ENCODE measurements around the gene ACTG1.

DNA sequence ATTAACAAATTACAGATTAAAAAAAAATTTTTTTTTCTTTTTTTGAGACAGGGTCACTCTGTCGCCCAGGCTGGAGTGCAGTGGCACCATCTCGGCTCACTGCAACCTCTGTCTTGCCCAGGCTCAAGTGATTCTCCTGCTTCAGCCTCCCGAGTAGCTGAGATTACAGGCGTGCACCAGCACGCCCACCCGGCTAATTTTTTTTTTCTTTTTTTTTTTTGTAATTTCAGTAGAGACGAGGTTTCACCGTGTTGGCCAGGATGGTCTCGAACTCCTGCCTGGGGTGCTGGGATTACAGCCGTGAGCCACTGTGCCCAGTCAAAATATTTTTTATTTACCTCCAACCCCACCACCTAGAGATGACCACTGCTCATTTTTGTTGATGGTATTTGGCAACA is 25.5 kb downstream of the ACTG1 start:
- TF ChIP-seq, protein P1, sequence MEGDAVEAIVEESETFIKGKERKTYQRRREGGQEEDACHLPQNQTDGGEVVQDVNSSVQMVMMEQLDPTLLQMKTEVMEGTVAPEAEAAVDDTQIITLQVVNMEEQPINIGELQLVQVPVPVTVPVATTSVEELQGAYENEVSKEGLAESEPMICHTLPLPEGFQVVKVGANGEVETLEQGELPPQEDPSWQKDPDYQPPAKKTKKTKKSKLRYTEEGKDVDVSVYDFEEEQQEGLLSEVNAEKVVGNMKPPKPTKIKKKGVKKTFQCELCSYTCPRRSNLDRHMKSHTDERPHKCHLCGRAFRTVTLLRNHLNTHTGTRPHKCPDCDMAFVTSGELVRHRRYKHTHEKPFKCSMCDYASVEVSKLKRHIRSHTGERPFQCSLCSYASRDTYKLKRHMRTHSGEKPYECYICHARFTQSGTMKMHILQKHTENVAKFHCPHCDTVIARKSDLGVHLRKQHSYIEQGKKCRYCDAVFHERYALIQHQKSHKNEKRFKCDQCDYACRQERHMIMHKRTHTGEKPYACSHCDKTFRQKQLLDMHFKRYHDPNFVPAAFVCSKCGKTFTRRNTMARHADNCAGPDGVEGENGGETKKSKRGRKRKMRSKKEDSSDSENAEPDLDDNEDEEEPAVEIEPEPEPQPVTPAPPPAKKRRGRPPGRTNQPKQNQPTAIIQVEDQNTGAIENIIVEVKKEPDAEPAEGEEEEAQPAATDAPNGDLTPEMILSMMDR (conservative IDR thresholded peaks at IDR 0.05 in 1 of 2, IDR thresholded peaks at IDR 0.05 in 1 of 2; ENCODE audit: extremely low read depth in 1 of 2, insufficient read depth in 1 of 2, low read depth in 1 of 2, low read length in 2 of 2): no peak
- TF ChIP-seq EZH2 (IDR thresholded peaks at IDR 0.05; ENCODE audit: borderline replicate concordance, low read length): no peak
